Middle frontal gyrus (tissue), 1 donor: ENCODE results near the gene VPS54.
"Not testable (repeated sequence)": the region's sequence is repeated elsewhere in the genome, so short reads cannot be mapped to it uniquely, and the experiment has no call there.

Experiments used
- DNase-seq: peaks from one replicate; pipeline ENCODE4 v3.0.0-alpha.2; 2015; ENCODE audit warnings: low spot score; ENCODE audit errors: extremely low spot score

VPS54 gene

GRCh38 chr2:63872571-63873328 is 146.5 kb downstream of the VPS54 start:
- DNase-seq: no peak

- DNase-seq: no peak
These were observed 147.4 kb downstream of the VPS54 start for GRCh38 chr2:63871864-63872263.

- no peak for DNase-seq
These were observed 148.5 kb downstream of the VPS54 start for GRCh38 chr2:63870679-63871078.

GRCh38 chr2:63866009-63866709 is 153.1 kb downstream of the VPS54 start:
- DNase-seq: no peak

- DNase-seq: no peak
These were observed 153.9 kb downstream of the VPS54 start for GRCh38 chr2:63865159-63865799.

GRCh38 chr2:63863707-63864106 is 155.5 kb downstream of the VPS54 start:
- no peak for DNase-seq

- no peak for DNase-seq
These were observed 156.4 kb downstream of the VPS54 start for GRCh38 chr2:63862806-63863205.

- DNase-seq: no peak
These were observed 157.9 kb downstream of the VPS54 start for GRCh38 chr2:63861220-63861822.

- no peak for DNase-seq
These were observed 160.9 kb downstream of the VPS54 start for GRCh38 chr2:63858291-63858690.

GRCh38 chr2:63856303-63856603 is 163.0 kb downstream of the VPS54 start:
- no peak for DNase-seq

GRCh38 chr2:63855418-63856302 is 163.6 kb downstream of the VPS54 start:
- DNase-seq: no peak

- DNase-seq: no peak
These were observed 165.5 kb downstream of the VPS54 start for GRCh38 chr2:63853527-63854310.

- DNase-seq: no peak
These were observed 167.4 kb downstream of the VPS54 start for GRCh38 chr2:63851691-63852311.

GRCh38 chr2:63850649-63851048 is 168.6 kb downstream of the VPS54 start:
- no peak for DNase-seq

GRCh38 chr2:63850204-63850571 is 169.0 kb downstream of the VPS54 start:
- DNase-seq: no peak

- DNase-seq: no peak
These were observed 169.6 kb downstream of the VPS54 start for GRCh38 chr2:63849381-63850203.

GRCh38 chr2:63847571-63847970 is 171.7 kb downstream of the VPS54 start:
- not testable (repeated sequence) for DNase-seq

- DNase-seq: no peak
These were observed 172.7 kb downstream of the VPS54 start for GRCh38 chr2:63846487-63846886.

GRCh38 chr2:63845866-63846265 is 173.4 kb downstream of the VPS54 start:
- no peak for DNase-seq
